ENCODE results near the gene TTC29. TPM values are rescaled to one million over a fixed set of nuclear protein-coding genes. Genes with fewer than 3 reads are reported as not detected.
"Not testable (repeated sequence)": the region's sequence is repeated elsewhere in the genome, so short reads cannot be mapped to it uniquely, and the experiment has no call there.

The TTC29 gene
- total RNA-seq, 4 donors from 2014 or later: not detected

GRCh38 chr4:146842876-146843275, 102.8 kb downstream of the TTC29 start:
- DNase-seq (ENCODE audit: low spot score) (no peak), ATAC-seq (ENCODE audit: low FRiP score) (no peak)
- no peak for TF ChIP-seq CTCF (IDR thresholded peaks at IDR 0.05)

- DNase-seq (ENCODE audit: low spot score) (no peak), ATAC-seq (ENCODE audit: low FRiP score) (no peak)
- no peak for TF ChIP-seq CTCF (IDR thresholded peaks at IDR 0.05)
Observed at GRCh38 chr4:146840731-146841130, 104.9 kb downstream of the TTC29 start.

GRCh38 chr4:146835096-146835495, 110.6 kb downstream of the TTC29 start:
- no peak for DNase-seq (ENCODE audit: low spot score)
- no peak for TF ChIP-seq CTCF (IDR thresholded peaks at IDR 0.05)
- ATAC-seq (ENCODE audit: low FRiP score): no peak

GRCh38 chr4:146834263-146835034, 111.2 kb downstream of the TTC29 start:
- no peak for TF ChIP-seq CTCF (IDR thresholded peaks at IDR 0.05)
- ATAC-seq (ENCODE audit: low FRiP score) (no peak), DNase-seq (ENCODE audit: low spot score) (no peak)

GRCh38 chr4:146833530-146833929, 112.1 kb downstream of the TTC29 start:
- DNase-seq (ENCODE audit: low spot score) (no peak), ATAC-seq (ENCODE audit: low FRiP score) (no peak)
- TF ChIP-seq CTCF (IDR thresholded peaks at IDR 0.05): no peak

GRCh38 chr4:146822980-146823379, 122.7 kb downstream of the TTC29 start:
- not testable (repeated sequence) for DNase-seq (ENCODE audit: low spot score); ATAC-seq (ENCODE audit: low FRiP score)

GRCh38 chr4:146814750-146815149, 130.9 kb downstream of the TTC29 start:
- DNase-seq (ENCODE audit: low spot score): no peak
- no peak for TF ChIP-seq CTCF (IDR thresholded peaks at IDR 0.05)
- ATAC-seq (ENCODE audit: low FRiP score): no peak

Measured in omental fat pad (tissue), 4 donors.